GM23338 (cell line): ENCODE measurements around the gene HADHB.

Experiments used
- CTCF ChIP-seq, 2 experiments: fragments of 200-600 bp in 1 of 2; sonication (generic) in 1 of 2; conservative IDR thresholded peaks; 2 replicates each; pipeline versions ENCODE4 v1.5.1 to v1.6.1; 2016 to 2017; ENCODE audit warnings: antibody characterized with exemption in 2 of 2, low read depth in 2 of 2, mild to moderate bottlenecking in 2 of 2, moderate library complexity in 1 of 2
- EZH2 ChIP-seq: fragments of 200-600 bp; sonication (generic); IDR thresholded peaks from one replicate; pipeline ENCODE4 v1.8.0; 2017; ENCODE audit warnings: antibody characterized with exemption, mild to moderate bottlenecking, low read depth; ENCODE audit not compliant: unreplicated experiment
- POLR2AphosphoS5 ChIP-seq: IDR thresholded peaks from 2 replicates; pipeline ENCODE4 v1.6.1; 2016; ENCODE audit warnings: antibody characterized with exemption, low read depth
- TF ChIP-seq, protein P1 (sequence below): IDR thresholded peaks from one replicate; pipeline ENCODE4 v1.6.1; 2018; ENCODE audit warnings: antibody characterized with exemption; ENCODE audit not compliant: unreplicated experiment

GRCh38 chr2:26229595-26229994 lies 15.1 kb upstream of the HADHB start:
- TF ChIP-seq CTCF (conservative IDR thresholded peaks at IDR 0.05; ENCODE audit: low read depth in 2 of 2) = no peak
- TF ChIP-seq, protein P1, sequence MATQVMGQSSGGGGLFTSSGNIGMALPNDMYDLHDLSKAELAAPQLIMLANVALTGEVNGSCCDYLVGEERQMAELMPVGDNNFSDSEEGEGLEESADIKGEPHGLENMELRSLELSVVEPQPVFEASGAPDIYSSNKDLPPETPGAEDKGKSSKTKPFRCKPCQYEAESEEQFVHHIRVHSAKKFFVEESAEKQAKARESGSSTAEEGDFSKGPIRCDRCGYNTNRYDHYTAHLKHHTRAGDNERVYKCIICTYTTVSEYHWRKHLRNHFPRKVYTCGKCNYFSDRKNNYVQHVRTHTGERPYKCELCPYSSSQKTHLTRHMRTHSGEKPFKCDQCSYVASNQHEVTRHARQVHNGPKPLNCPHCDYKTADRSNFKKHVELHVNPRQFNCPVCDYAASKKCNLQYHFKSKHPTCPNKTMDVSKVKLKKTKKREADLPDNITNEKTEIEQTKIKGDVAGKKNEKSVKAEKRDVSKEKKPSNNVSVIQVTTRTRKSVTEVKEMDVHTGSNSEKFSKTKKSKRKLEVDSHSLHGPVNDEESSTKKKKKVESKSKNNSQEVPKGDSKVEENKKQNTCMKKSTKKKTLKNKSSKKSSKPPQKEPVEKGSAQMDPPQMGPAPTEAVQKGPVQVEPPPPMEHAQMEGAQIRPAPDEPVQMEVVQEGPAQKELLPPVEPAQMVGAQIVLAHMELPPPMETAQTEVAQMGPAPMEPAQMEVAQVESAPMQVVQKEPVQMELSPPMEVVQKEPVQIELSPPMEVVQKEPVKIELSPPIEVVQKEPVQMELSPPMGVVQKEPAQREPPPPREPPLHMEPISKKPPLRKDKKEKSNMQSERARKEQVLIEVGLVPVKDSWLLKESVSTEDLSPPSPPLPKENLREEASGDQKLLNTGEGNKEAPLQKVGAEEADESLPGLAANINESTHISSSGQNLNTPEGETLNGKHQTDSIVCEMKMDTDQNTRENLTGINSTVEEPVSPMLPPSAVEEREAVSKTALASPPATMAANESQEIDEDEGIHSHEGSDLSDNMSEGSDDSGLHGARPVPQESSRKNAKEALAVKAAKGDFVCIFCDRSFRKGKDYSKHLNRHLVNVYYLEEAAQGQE = no peak
- TF ChIP-seq POLR2AphosphoS5 = no peak
- TF ChIP-seq EZH2 = no peak
